Left lung (tissue), 10 donors: ENCODE results near the gene THBD. TPM values are rescaled to one million over a fixed set of nuclear protein-coding genes. Genes with fewer than 3 reads are reported as not detected.

Experiments
- ATAC-seq: fragments of 200-7000 bp; cut with Tn5 transposase; one replicate; pipeline ENCODE4 v1.9.1; 2020; ENCODE audit warnings: moderate library complexity
- DNase-seq, 4 donors: peaks; one replicate each; pipeline ENCODE4 v3.0.0-alpha.2; 2013 to 2020
- H3K27ac ChIP-seq, 2 donors: fragments of 200-600 bp; sonication (generic) in 1 of 2; one replicate each; pipeline versions ENCODE4 v1.5.0 to v1.8.0; 2020 to 2021
- H3K27me3 ChIP-seq, 2 donors: fragments of 200-600 bp; sonication (generic) in 1 of 2; one replicate each; pipeline versions ENCODE4 v1.5.0 to v1.8.0; 2020 to 2021
- H3K36me3 ChIP-seq, 2 donors: fragments of 200-600 bp; sonication (generic) in 1 of 2; one replicate each; pipeline versions ENCODE4 v1.5.0 to v1.8.0; 2020 to 2021
- H3K4me1 ChIP-seq, 2 donors: fragments of 200-600 bp; one replicate each; pipeline ENCODE4 v1.8.0; 2021
- H3K4me3 ChIP-seq, 2 donors: fragments of 200-600 bp; sonication (generic) in 1 of 2; one replicate each; pipeline versions ENCODE4 v1.5.0 to v1.8.0; 2020 to 2021; ENCODE audit warnings: mild to moderate bottlenecking in 1 of 2
- H3K9me3 ChIP-seq, 2 donors: fragments of 200-600 bp; sonication (generic) in 1 of 2; one replicate each; pipeline versions ENCODE4 v1.5.0 to v1.8.0; 2020 to 2021
- CTCF ChIP-seq, 2 donors: fragments of 200-600 bp; sonication (generic) in 1 of 2; IDR thresholded peaks; one replicate each; pipeline versions ENCODE4 v1.5.0 to v1.8.0; 2021; ENCODE audit warnings: antibody characterized with exemption in 2 of 2
- intact Hi-C, 2 donors: fragments of 100-400 bp; cut with DNase I; formaldehyde crosslinking; loops; one replicate each; pipeline versions ENCODE4 v1.11.2 to v1.14.2; 2022
- polyA plus RNA-seq, 6 donors: library from polyadenylated mRNA; unstranded; fragments of 120-200 nt; gene quantifications; one replicate each; pipeline ENCODE4 v1.2.1, GENCODE V29; 2013; ENCODE audit not compliant: insufficient read length in 6 of 6
- total RNA-seq, 2 donors: library from RNA; stranded (reverse); fragmentation: NEBNext Ultra II Directional; extraction: Animal tissue kit (Norgen Biotek cat#: 25700); gene quantifications; one replicate each; pipeline ENCODE4 v1.2.1, GENCODE V29; 2021
- donor health status: DM: no; HTN: yes; CAD: no.
- donor health status: DM: no; HTN: no; CAD: no.

Gene THBD
- total and polyA plus RNA-seq, 8 donors, result 27.3 to 77.4 (median 47.2) TPM

- peak overlapping the region; percentile 51 to 53 for H3K4me3 ChIP-seq
- H3K4me1 ChIP-seq, result peaks cover 13 to 61% of the 10 kb centered on the region in 2 donors
- ATAC-seq (peak; percentile 58), DNase-seq (peak in 2 of 4 donors; percentile 80 to 94)
- intact Hi-C loops, result loop anchor here in 1 of 2 donors (5.0 kb wide), 1 partner anchor 187 kb away; no protein-coding TSS in a partner anchor
- H3K36me3 ChIP-seq, result peaks cover 0 to 9% of the 10 kb centered on the region in 2 donors
- no peaks in the 10 kb centered on the region for H3K9me3 ChIP-seq
- TF ChIP-seq CTCF (IDR thresholded peaks at IDR 0.05), result no peak
- peak overlapping the region; percentile 89 to 91 for H3K27ac ChIP-seq
- H3K27me3 ChIP-seq, result peaks cover 12 to 44% of the 10 kb centered on the region in 2 donors
Measured at GRCh38 chr20:23050076-23050838, 785 bp upstream of the THBD start.

- ATAC-seq (peak; percentile 55), DNase-seq (peak in 2 of 4 donors; percentile 84 to 98)
- H3K4me3 ChIP-seq, result peak overlapping the region; percentile 51 to 53
- peak overlapping the region; percentile 89 to 91 for H3K27ac ChIP-seq
- intact Hi-C loops, result loop anchor here in 1 of 2 donors (10.0 kb wide), 1 partner anchor 354 kb away; no protein-coding TSS in a partner anchor
- peak; percentile 41 to 82 for TF ChIP-seq CTCF (IDR thresholded peaks at IDR 0.05)
- H3K4me1 ChIP-seq, result peaks cover 13 to 64% of the 10 kb centered on the region in 2 donors
- peaks cover 12 to 50% of the 10 kb centered on the region in 2 donors for H3K27me3 ChIP-seq
- H3K36me3 ChIP-seq, result peaks cover 0 to 9% of the 10 kb centered on the region in 2 donors
- H3K9me3 ChIP-seq, result no peaks in the 10 kb centered on the region
Measured at GRCh38 chr20:23048283-23049200, 930 bp downstream of the THBD start.

- peak overlapping the region; percentile 89 to 91 for H3K27ac ChIP-seq
Measured at GRCh38 chr20:23047738-23048214, 1.7 kb downstream of the THBD start.

GRCh38 chr20:23047001-23047737, 2.3 kb downstream of the THBD start:
- H3K4me3 ChIP-seq, result peak overlapping the region; percentile 51 to 53
- TF ChIP-seq CTCF (IDR thresholded peaks at IDR 0.05), result no peak
- ATAC-seq (no peak), DNase-seq (no peak)
- peak overlapping the region; percentile 89 to 91 for H3K27ac ChIP-seq
- H3K27me3 ChIP-seq, result peaks cover 12 to 57% of the 10 kb centered on the region in 2 donors
- peaks cover 0 to 9% of the 10 kb centered on the region in 2 donors for H3K36me3 ChIP-seq
- intact Hi-C loops, result loop anchor here in 1 of 2 donors (10.0 kb wide), 1 partner anchor 352 kb away; no protein-coding TSS in a partner anchor
- peaks cover 13 to 72% of the 10 kb centered on the region in 2 donors for H3K4me1 ChIP-seq
- H3K9me3 ChIP-seq, result no peaks in the 10 kb centered on the region

More at GRCh38 chr20:23047738-23048214, 1.7 kb downstream of the THBD start:
- H3K36me3 ChIP-seq, result peaks cover 0 to 9% of the 10 kb centered on the region in 2 donors
- H3K9me3 ChIP-seq, result no peaks in the 10 kb centered on the region
- TF ChIP-seq CTCF (IDR thresholded peaks at IDR 0.05), result no peak
- ATAC-seq, result peak; percentile 4
- peaks cover 13 to 66% of the 10 kb centered on the region in 2 donors for H3K4me1 ChIP-seq
- peaks cover 12 to 57% of the 10 kb centered on the region in 2 donors for H3K27me3 ChIP-seq
- peak overlapping the region; percentile 51 to 53 for H3K4me3 ChIP-seq
- intact Hi-C loops, result loop anchor here in 1 of 2 donors (10.0 kb wide), 1 partner anchor 353 kb away; no protein-coding TSS in a partner anchor
- DNase-seq, result peak in 2 of 4 donors; percentile 61 to 89
